HepG2 (cell line): ENCODE measurements around the gene ACADVL. TPM values are rescaled to one million over a fixed set of nuclear protein-coding genes. Genes with fewer than 3 reads are reported as not detected.

Source experiments
- AGO2 ChIP-seq: fragments of 200-400 bp; formaldehyde crosslinking; optimal IDR thresholded peaks from 2 replicates; pipeline ENCODE3; 2017; ENCODE audit warnings: mild to moderate bottlenecking, low read depth, low read length, moderate library complexity
- ARNT ChIP-seq: fragments of 450-650 bp; IDR thresholded peaks from 2 replicates; pipeline ENCODE4 v1.6.1; 2017
- ARNT2 ChIP-seq: sonication (generic); formaldehyde crosslinking; IDR thresholded peaks from 2 replicates; pipeline ENCODE4 v1.8.0; 2022; ENCODE audit warnings: mild to moderate bottlenecking, low read depth, missing genetic modification reagents, moderate library complexity
- E2F1 ChIP-seq: sonication (generic); formaldehyde crosslinking; IDR thresholded peaks from 2 replicates; pipeline ENCODE4 v1.5.0; 2020; ENCODE audit warnings: missing genetic modification reagents
- ERF ChIP-seq: IDR thresholded peaks from 2 replicates; pipeline ENCODE4 v1.6.1; 2018; ENCODE audit warnings: missing biosample characterization, missing genetic modification reagents
- FOXA3 ChIP-seq: IDR thresholded peaks from 2 replicates; pipeline ENCODE4 v1.6.1; 2016; ENCODE audit warnings: missing genetic modification reagents, missing compliant biosample characterization
- GZF1 ChIP-seq: sonication (generic); formaldehyde crosslinking; IDR thresholded peaks from 2 replicates; pipeline ENCODE4 v1.5.1; 2020; ENCODE audit warnings: mild to moderate bottlenecking, missing genetic modification reagents
- HNRNPL ChIP-seq: fragments of 200-400 bp; formaldehyde crosslinking; IDR thresholded peaks from 2 replicates; pipeline ENCODE4 v1.6.1; 2017; ENCODE audit warnings: mild to moderate bottlenecking, low read depth, low read length
- ISL2 ChIP-seq: sonication (generic); formaldehyde crosslinking; IDR thresholded peaks from 2 replicates; pipeline ENCODE4 v1.5.0; 2020; ENCODE audit warnings: missing genetic modification reagents
- KAT8 ChIP-seq: IDR thresholded peaks from 2 replicates; pipeline ENCODE4 v1.6.1; 2016; ENCODE audit warnings: missing genetic modification reagents, missing compliant biosample characterization
- KMT2A ChIP-seq: sonication (generic); formaldehyde crosslinking; IDR thresholded peaks from 2 replicates; pipeline ENCODE4 v1.4.0; 2020; ENCODE audit warnings: missing genetic modification reagents
- MTERF4 ChIP-seq: sonication (generic); formaldehyde crosslinking; IDR thresholded peaks from 2 replicates; pipeline ENCODE4 v1.8.0; 2023; ENCODE audit warnings: mild to moderate bottlenecking, missing genetic modification reagents
- SP5 ChIP-seq: IDR thresholded peaks from 2 replicates; pipeline ENCODE4 v1.6.1; 2016; ENCODE audit warnings: low read depth, borderline replicate concordance
- U2AF2 ChIP-seq: fragments of 200-400 bp; formaldehyde crosslinking; IDR thresholded peaks from 2 replicates; pipeline ENCODE4 v1.6.1; 2017; ENCODE audit warnings: low read depth, mild to moderate bottlenecking, low read length
- ZKSCAN5 ChIP-seq: sonication (generic); formaldehyde crosslinking; IDR thresholded peaks from 2 replicates; pipeline ENCODE4 v1.5.1; 2020; ENCODE audit warnings: mild to moderate bottlenecking, missing genetic modification reagents
- ZNF235 ChIP-seq: sonication (generic); formaldehyde crosslinking; IDR thresholded peaks from 2 replicates; pipeline ENCODE4 v1.8.1; 2023; ENCODE audit warnings: mild to moderate bottlenecking, missing genetic modification reagents, borderline replicate concordance
- ZNF484 ChIP-seq: sonication (generic); formaldehyde crosslinking; IDR thresholded peaks from 2 replicates; pipeline ENCODE4 v1.5.1; 2020; ENCODE audit warnings: mild to moderate bottlenecking, low read depth, missing genetic modification reagents, borderline replicate concordance
- ZNF605 ChIP-seq: sonication (generic); formaldehyde crosslinking; IDR thresholded peaks from 2 replicates; pipeline ENCODE4 v1.8.0; 2022; ENCODE audit warnings: mild to moderate bottlenecking, missing genetic modification reagents
- ZNF687 ChIP-seq: sonication (generic); formaldehyde crosslinking; IDR thresholded peaks from 2 replicates; pipeline ENCODE4 v1.5.1; 2020; ENCODE audit warnings: mild to moderate bottlenecking, missing genetic modification reagents, moderate library complexity
- ZNF713 ChIP-seq: sonication (generic); formaldehyde crosslinking; IDR thresholded peaks from 2 replicates; pipeline ENCODE4 v1.4.0; 2020; ENCODE audit warnings: mild to moderate bottlenecking, missing genetic modification reagents
- ZSCAN22 ChIP-seq: sonication (generic); formaldehyde crosslinking; IDR thresholded peaks from 2 replicates; pipeline ENCODE4 v1.4.0; 2020; ENCODE audit warnings: mild to moderate bottlenecking, missing genetic modification reagents
- polyA plus RNA-seq, 8 experiments: library from polyadenylated mRNA; depleted of rRNA in 3 of 8; stranded (reverse) in 7 of 8; unstranded in 1 of 8; fragments of >200 nt; fragmentation: Illumina TruSeq in 4 of 8; extraction: Trizol in 4 of 8; gene quantifications; 2 replicates each; pipeline versions ENCODE4 v1.2.1 to v1.2.3, GENCODE V29; 2011 to 2016; ENCODE audit warnings: low read depth in 4 of 8, missing spikeins in 1 of 8, mixed read lengths in 1 of 8; ENCODE audit not compliant: insufficient read depth in 1 of 8
- total RNA-seq, 5 experiments: library from RNA; depleted of rRNA; stranded (reverse); fragments of >200 nt; fragmentation: Illumina TruSeq; extraction: Trizol; gene quantifications; 2 replicates each; pipeline ENCODE4 v1.2.3, GENCODE V29; 2016; ENCODE audit warnings: low read depth in 1 of 5

The ACADVL gene
- total and polyA plus RNA-seq, 2 of the 13 experiments (the other 11 are each of a cell fraction or from before 2014, with no cell fraction given), result 219 to 412 TPM

- peak; percentile 70 for TF ChIP-seq ZNF687 (CRISPR knock-in tag)
- TF ChIP-seq ZNF484 (CRISPR knock-in tag), result no peak
- peak; percentile 29 for TF ChIP-seq ARNT2
- TF ChIP-seq E2F1 (CRISPR knock-in tag), result peak; percentile 44; the same call in 1 of the 2 replicates
- TF ChIP-seq ZSCAN22, result no peak
- TF ChIP-seq FOXA3 (CRISPR knock-in tag), result peak; percentile 75
- peak; percentile 60 for TF ChIP-seq ERF (CRISPR knock-in tag)
- TF ChIP-seq U2AF2, result 0 out of 2 replicates have a peak, but pooled peaks have one; percentile 51
- TF ChIP-seq ZNF713, result no peak
- TF ChIP-seq GZF1 (CRISPR knock-in tag), result no peak
- TF ChIP-seq AGO2, result peak; percentile 97
- no peak for TF ChIP-seq HNRNPL
- TF ChIP-seq ZNF235, result no peak
- no peak for TF ChIP-seq ARNT
- 0 out of 2 replicates have a peak, but pooled peaks have one; percentile 52 for TF ChIP-seq ZNF605 (CRISPR knock-in tag)
- no peak for TF ChIP-seq KMT2A (CRISPR knock-in tag)
- TF ChIP-seq ZKSCAN5 (CRISPR knock-in tag), result no peak
- peak; percentile 94 for TF ChIP-seq KAT8
- 0 out of 2 replicates have a peak, but pooled peaks have one; percentile 58 for TF ChIP-seq ISL2
- peak; percentile 96 for TF ChIP-seq SP5
- TF ChIP-seq MTERF4, result 0 out of 2 replicates have a peak, but pooled peaks have one; percentile 47
Measured at GRCh38 chr17:7242717-7243452, 23.1 kb downstream of the ACADVL start (continued).
